ENCODE results near the gene MATN1.
"Not testable (repeated sequence)": the region's sequence is repeated elsewhere in the genome, so short reads cannot be mapped to it uniquely, and the experiment has no call there.

Gene MATN1, protein sequence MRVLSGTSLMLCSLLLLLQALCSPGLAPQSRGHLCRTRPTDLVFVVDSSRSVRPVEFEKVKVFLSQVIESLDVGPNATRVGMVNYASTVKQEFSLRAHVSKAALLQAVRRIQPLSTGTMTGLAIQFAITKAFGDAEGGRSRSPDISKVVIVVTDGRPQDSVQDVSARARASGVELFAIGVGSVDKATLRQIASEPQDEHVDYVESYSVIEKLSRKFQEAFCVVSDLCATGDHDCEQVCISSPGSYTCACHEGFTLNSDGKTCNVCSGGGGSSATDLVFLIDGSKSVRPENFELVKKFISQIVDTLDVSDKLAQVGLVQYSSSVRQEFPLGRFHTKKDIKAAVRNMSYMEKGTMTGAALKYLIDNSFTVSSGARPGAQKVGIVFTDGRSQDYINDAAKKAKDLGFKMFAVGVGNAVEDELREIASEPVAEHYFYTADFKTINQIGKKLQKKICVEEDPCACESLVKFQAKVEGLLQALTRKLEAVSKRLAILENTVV

DNA sequence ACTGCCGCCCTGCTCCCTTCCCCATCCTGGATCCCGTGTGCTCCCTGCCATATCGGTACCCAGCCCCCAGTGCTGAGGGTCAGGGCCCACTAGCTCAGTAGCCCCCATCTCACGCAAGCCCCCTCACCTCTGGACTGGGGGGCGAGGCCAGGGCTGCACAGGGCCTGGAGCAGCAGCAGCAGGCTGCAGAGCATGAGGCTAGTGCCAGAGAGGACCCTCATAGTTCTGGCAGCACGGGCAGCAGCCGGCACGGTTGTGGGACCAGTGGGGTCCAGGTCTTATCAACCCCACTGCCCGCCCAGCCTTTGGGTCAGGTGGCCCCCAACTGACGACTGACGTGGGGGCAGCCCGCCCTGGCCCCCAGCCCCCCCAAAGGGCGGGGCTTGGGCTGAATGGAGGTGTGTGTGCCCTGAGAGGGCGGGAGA lies at the start of gene MATN1:
Gene MATN1 (minus strand): TSS at position 255 of the 425 bp plus-strand sequence. CDS start 34 bp downstream, at position 221.
- no peak for TF ChIP-seq CTCF (IDR thresholded peaks at IDR 0.05; ENCODE audit: low read depth, low read length, missing control alignments)
- in situ Hi-C loops (cut with HindIII; ENCODE audit: low sequenced_read_pairs) = loop anchor here (5.0 kb wide), 1 partner anchor 189 kb away; no protein-coding TSS in a partner anchor
- H3K4me3 ChIP-seq (ENCODE audit: low read depth, low read length) = no peak within 1 kb of the TSS
- DNase-seq (ENCODE audit: low read depth) = no peak

- no peak overlapping the region for H3K4me3 ChIP-seq (ENCODE audit: low read depth, low read length)
- DNase-seq (ENCODE audit: low read depth) = no peak
- in situ Hi-C loops (cut with HindIII; ENCODE audit: low sequenced_read_pairs) = no loop called here
- no peak for TF ChIP-seq CTCF (IDR thresholded peaks at IDR 0.05; ENCODE audit: low read depth, low read length, missing control alignments)
These were observed 47.6 kb upstream of the MATN1 start for GRCh38 chr1:30771005-30771404.

DNA sequence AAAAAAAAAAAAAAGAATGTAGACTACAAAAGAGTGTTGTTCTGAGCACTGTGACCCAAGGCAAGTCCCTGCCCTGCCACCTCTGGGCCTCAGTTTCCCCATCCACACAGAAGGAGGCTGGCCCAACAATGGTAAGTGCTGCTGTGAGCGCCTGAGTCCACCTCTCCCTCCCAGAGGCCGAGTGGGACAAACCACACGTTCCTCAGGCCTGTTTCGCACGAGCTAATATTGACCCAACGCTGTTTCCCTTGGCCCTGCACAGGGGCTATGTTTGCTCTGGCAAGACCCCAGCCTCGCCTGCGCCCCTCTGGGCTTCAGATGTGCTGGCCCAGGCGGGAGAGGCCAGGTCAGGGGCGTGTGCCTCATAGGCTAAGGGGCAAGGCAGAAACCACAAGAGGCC lies 46.8 kb upstream of the MATN1 start:
- TF ChIP-seq CTCF (IDR thresholded peaks at IDR 0.05; ENCODE audit: low read depth, low read length, missing control alignments) = no peak
- in situ Hi-C loops (cut with HindIII; ENCODE audit: low sequenced_read_pairs) = no loop called here
- DNase-seq (ENCODE audit: low read depth) = no peak
- no peak overlapping the region for H3K4me3 ChIP-seq (ENCODE audit: low read depth, low read length)

DNA sequence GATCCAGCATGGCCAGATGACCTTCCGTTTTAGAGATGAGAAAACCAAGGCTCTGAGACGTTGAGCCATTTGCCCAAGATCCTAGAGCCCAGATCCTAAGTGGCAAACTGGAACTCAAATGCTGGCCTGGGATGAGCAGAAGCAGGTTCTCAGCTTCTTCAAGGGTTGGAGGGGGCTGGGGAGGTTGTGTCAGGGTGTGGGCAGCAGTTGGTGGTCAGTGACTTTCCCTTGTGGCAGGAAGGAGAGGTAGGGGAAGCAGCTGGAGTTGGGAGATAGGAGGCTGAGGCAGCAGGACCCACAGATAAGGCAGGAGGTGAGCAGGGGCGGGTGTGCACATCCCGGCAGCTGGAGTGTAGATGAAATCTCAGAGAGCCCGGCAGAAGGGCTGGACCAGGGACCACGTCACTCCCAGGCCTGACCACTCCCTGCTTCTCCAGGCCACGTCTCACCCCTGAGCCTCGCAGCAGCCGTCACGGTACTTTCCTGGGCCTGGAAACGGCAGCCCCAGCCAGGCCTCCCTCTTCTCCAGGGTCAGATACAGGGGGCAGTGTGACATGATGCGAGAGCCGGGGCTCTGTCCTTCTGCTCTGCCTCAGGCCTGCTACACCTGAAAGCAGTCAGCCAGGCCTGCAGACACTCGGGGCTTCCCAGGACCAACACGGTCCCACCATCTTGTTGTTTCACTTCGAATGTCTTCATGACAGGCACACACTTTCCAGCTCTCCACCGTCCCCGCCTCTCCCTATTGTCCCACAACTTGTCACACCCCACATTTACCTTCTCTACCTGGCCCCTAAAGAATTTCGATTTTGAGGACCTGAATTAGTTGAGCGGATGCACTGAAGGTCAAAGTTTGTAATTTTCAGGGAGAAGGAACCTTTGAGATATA lies 45.7 kb upstream of the MATN1 start:
- no peak overlapping the region for H3K4me3 ChIP-seq (ENCODE audit: low read depth, low read length)
- no peak for TF ChIP-seq CTCF (IDR thresholded peaks at IDR 0.05; ENCODE audit: low read depth, low read length, missing control alignments)
- DNase-seq (ENCODE audit: low read depth) = no peak
- in situ Hi-C loops (cut with HindIII; ENCODE audit: low sequenced_read_pairs) = no loop called here

DNA sequence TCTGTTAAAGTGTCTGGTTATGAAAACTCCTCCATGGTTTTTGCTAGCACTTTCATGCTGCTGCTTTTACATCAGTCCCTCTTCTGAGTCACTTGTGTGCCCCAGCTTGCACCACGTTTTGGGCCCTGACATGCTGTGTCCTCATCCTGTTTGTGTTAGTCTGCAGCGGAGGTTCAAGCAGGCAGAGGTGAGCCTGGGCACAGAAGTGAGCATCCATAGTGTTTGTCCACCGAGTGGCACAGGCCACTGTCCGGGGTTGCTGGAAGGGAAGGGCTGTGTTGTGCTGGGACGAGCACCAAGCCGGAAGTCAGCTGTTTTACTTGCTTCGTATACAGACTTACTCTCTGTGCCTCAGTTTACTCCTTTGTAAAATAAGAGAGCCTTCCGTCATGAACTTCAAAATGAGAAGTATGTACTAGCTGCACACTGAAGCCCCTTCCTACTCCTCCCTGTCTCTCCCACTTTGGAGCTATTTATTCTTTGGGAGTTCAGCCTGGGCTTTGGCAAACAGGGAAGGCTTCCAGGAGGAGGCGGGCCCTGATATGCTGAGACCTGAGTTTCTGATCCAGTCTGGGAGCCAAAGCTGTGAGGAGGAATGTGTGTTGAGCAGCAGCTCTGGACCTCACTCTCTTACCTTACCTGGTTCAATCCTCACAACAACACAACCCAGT lies 44.9 kb upstream of the MATN1 start:
- TF ChIP-seq CTCF (IDR thresholded peaks at IDR 0.05; ENCODE audit: low read depth, low read length, missing control alignments) = no peak
- no peak overlapping the region for H3K4me3 ChIP-seq (ENCODE audit: low read depth, low read length)
- DNase-seq (ENCODE audit: low read depth) = no peak
- in situ Hi-C loops (cut with HindIII; ENCODE audit: low sequenced_read_pairs) = no loop called here

DNA sequence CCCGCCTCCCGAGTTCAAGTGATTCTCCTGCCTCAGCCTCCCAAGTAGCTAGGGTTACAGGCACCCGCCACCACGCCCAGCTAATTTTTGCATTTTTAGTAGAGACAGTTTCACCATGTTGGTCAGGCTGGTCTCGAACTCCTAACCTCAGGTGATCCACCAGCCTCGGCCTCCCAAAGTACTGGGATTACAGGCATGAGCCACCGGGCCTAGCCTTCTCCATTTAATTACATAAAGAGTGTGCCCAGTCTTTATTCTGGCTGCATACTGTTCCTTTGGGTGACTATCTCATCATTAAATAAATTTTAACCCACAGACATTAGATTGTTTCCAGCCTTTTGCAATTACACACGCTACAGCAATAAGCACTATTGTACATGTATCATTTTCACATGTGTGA lies 43.6 kb upstream of the MATN1 start:
- not testable (repeated sequence) for DNase-seq (ENCODE audit: low read depth)

More for the DNA sequence above, 43.6 kb upstream of the MATN1 start:
- H3K4me3 ChIP-seq (ENCODE audit: low read depth, low read length); in situ Hi-C loops (cut with HindIII; ENCODE audit: low sequenced_read_pairs): not testable (repeated sequence)

Measured in astrocyte of the cerebellum (primary cell).